K562 (cell line): Measurements from ENCODE around the gene SMAD3. TPM values are rescaled to one million over a fixed set of nuclear protein-coding genes. Genes with fewer than 3 reads are reported as not detected.

ENCODE experiments used
- CLOCK ChIP-seq: fragments of 250-450 bp; sonication (Bioruptor Pico); IDR thresholded peaks from 2 replicates; pipeline ENCODE4 v1.4.0; 2020; ENCODE audit warnings: mild to moderate bottlenecking, moderate library complexity, borderline replicate concordance
- HDAC1 ChIP-seq, 2 experiments: fragments of 450-650 bp; IDR thresholded peaks; 2 replicates each; pipeline ENCODE4 v1.6.1; 2016 to 2017; ENCODE audit warnings: inconsistent platforms in 1 of 2, mild to moderate bottlenecking in 1 of 2, moderate library complexity in 1 of 2
- KAT7 ChIP-seq: sonication (generic); formaldehyde crosslinking; IDR thresholded peaks from 2 replicates; pipeline ENCODE4 v1.8.0; 2022; ENCODE audit warnings: missing genetic modification reagents, mild to moderate bottlenecking, borderline replicate concordance
- KDM2B ChIP-seq: fragments of 250-450 bp; sonication (Bioruptor Pico); IDR thresholded peaks from 2 replicates; pipeline ENCODE4 v1.8.0; 2021; ENCODE audit warnings: mild to moderate bottlenecking, moderate library complexity
- NELFE ChIP-seq: IDR thresholded peaks from 2 replicates; pipeline ENCODE4 v1.6.1; 2011; ENCODE audit warnings: mild to moderate bottlenecking; ENCODE audit not compliant: insufficient read depth, insufficient read length
- NEUROD1 ChIP-seq: fragments of 150-350 bp; IDR thresholded peaks from 2 replicates; pipeline ENCODE4 v1.6.1; 2014; ENCODE audit warnings: borderline replicate concordance, low read length, low read depth; ENCODE audit not compliant: partially characterized antibody
- THRA ChIP-seq: fragments of 450-650 bp; IDR thresholded peaks from 2 replicates; pipeline ENCODE4 v1.6.1; 2017; ENCODE audit warnings: mild to moderate bottlenecking, moderate library complexity
- ZNF407 ChIP-seq: fragments of 450-650 bp; IDR thresholded peaks from 2 replicates; pipeline ENCODE4 v1.6.1; 2016; ENCODE audit warnings: low read depth
- ZNF436 ChIP-seq: fragments of 250-450, 450-650 bp; sonication (Bioruptor Pico); formaldehyde crosslinking; IDR thresholded peaks from 2 replicates; pipeline ENCODE4 v1.7.0; 2020; ENCODE audit warnings: mild to moderate bottlenecking
- polyA plus RNA-seq, 8 experiments: library from polyadenylated mRNA; depleted of rRNA in 4 of 8; stranded (reverse) in 5 of 8; unstranded in 3 of 8; fragments of >200 nt; fragmentation: Nextera tagmentation in 2 of 8; fragmentation: Illumina TruSeq in 1 of 8; extraction: Ambion mirVana in 2 of 8; extraction: Trizol in 1 of 8; gene quantifications; 2 replicates each; pipeline versions ENCODE4 v1.2.1 to v1.2.3, GENCODE V29; 2011 to 2014; ENCODE audit warnings: inconsistent platforms in 1 of 8, missing spikeins in 1 of 8
- total RNA-seq, 7 experiments: library from RNA; depleted of rRNA in 6 of 7; stranded (reverse); fragments of >200 nt in 6 of 7; fragmentation: Illumina TruSeq in 2 of 7; extraction: Trizol in 2 of 7; gene quantifications; 2 replicates each; pipeline versions ENCODE4 v1.2.1 to v1.2.3, GENCODE V29; 2011 to 2021; ENCODE audit warnings: low replicate concordance in 1 of 7
- TF ChIP-seq, protein P1 (sequence below): fragments of 150-350 bp; conservative IDR thresholded peaks from 2 replicates; pipeline ENCODE4 v1.6.1; 2014; ENCODE audit warnings: low read length

The SMAD3 gene
- total and polyA plus RNA-seq, 9 of the 15 experiments (the other 6 are each of a cell fraction or from before 2014, with no cell fraction given) = 4.3 to 39.2 (median 11.1) TPM

GRCh38 chr15:67064607-67065530, 533 bp upstream of the SMAD3 start (continued):
- TF ChIP-seq ZNF407 (no peak), KDM2B (CRISPR knock-in tag) (peak; percentile 75; the same call in 1 of the 2 replicates), ZNF436 (no peak), NELFE (no peak), THRA (no peak), CLOCK (CRISPR knock-in tag) (no peak), HDAC1 (IDR thresholded peaks at IDR 0.05) (no peak), KAT7 (peak; percentile 42; the same call in 1 of the 2 replicates), NEUROD1 (peak; percentile 3)
- TF ChIP-seq, protein P1, sequence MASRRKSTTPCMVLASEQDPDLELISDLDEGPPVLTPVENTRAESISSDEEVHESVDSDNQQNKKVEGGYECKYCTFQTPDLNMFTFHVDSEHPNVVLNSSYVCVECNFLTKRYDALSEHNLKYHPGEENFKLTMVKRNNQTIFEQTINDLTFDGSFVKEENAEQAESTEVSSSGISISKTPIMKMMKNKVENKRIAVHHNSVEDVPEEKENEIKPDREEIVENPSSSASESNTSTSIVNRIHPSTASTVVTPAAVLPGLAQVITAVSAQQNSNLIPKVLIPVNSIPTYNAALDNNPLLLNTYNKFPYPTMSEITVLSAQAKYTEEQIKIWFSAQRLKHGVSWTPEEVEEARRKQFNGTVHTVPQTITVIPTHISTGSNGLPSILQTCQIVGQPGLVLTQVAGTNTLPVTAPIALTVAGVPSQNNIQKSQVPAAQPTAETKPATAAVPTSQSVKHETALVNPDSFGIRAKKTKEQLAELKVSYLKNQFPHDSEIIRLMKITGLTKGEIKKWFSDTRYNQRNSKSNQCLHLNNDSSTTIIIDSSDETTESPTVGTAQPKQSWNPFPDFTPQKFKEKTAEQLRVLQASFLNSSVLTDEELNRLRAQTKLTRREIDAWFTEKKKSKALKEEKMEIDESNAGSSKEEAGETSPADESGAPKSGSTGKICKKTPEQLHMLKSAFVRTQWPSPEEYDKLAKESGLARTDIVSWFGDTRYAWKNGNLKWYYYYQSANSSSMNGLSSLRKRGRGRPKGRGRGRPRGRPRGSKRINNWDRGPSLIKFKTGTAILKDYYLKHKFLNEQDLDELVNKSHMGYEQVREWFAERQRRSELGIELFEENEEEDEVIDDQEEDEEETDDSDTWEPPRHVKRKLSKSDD = no peak
